MCF 10A (cell line): ENCODE data around the gene CHKB. TPM values are rescaled to one million over a fixed set of nuclear protein-coding genes. Genes with fewer than 3 reads are reported as not detected.

Experiments used
- BruUV-seq: library from RNA; stranded (reverse); fragments of 400-500 nt; replicated peaks from 2 replicates; lab custom pipeline; 2021; lab: Mats Ljungman, UMichigan
- CTCF ChIA-PET: fragments of 300-600 bp; sonication (Branson Sonifier 250); formaldehyde crosslinking; extraction: SDS; loops from one replicate; lab custom pipeline; 2021; ENCODE audit warnings: antibody characterized with exemption, inconsistent platforms; lab: Yijun Ruan, JAX
- POLR2A ChIA-PET: fragments of 300-600, 350-650 bp; sonication (Branson Sonifier 250); formaldehyde crosslinking; extraction: SDS; loops from one replicate; lab custom pipeline; 2020; ENCODE audit warnings: antibody characterized with exemption, inconsistent platforms; lab: Yijun Ruan, JAX
- DNase-seq: peaks from one replicate; pipeline ENCODE4 v3.0.0-alpha.2; 2018; ENCODE audit not compliant: unreplicated experiment
- H3K27ac Mint-ChIP-seq: one replicate; pipeline ENCODE4 v1.8.0; 2022; ENCODE audit warnings: mild to moderate bottlenecking, low read depth, mixed read lengths; ENCODE audit not compliant: unreplicated experiment
- H3K27me3 Mint-ChIP-seq: one replicate; pipeline ENCODE4 v1.8.0; 2022; ENCODE audit warnings: mixed read lengths; ENCODE audit not compliant: insufficient read depth, unreplicated experiment
- H3K36me3 Mint-ChIP-seq: one replicate; pipeline ENCODE4 v1.8.0; 2022; ENCODE audit warnings: mild to moderate bottlenecking, moderate library complexity, mixed read lengths; ENCODE audit not compliant: insufficient read depth, unreplicated experiment
- H3K4me1 Mint-ChIP-seq: one replicate; pipeline ENCODE4 v1.8.0; 2022; ENCODE audit warnings: mixed read lengths; ENCODE audit not compliant: insufficient read depth, unreplicated experiment
- H3K4me3 Mint-ChIP-seq: one replicate; pipeline ENCODE4 v1.8.0; 2022; ENCODE audit warnings: mild to moderate bottlenecking, moderate library complexity, mixed read lengths; ENCODE audit not compliant: unreplicated experiment
- H3K9me3 Mint-ChIP-seq: one replicate; pipeline ENCODE4 v1.8.0; 2022; ENCODE audit warnings: mixed read lengths; ENCODE audit not compliant: unreplicated experiment
- CTCF ChIP-seq: fragments of 200-600 bp; IDR thresholded peaks from one replicate; pipeline ENCODE4 v1.8.0; 2022; ENCODE audit warnings: antibody characterized with exemption, mild to moderate bottlenecking; ENCODE audit not compliant: unreplicated experiment
- intact Hi-C: fragments of 100-400 bp; cut with micrococcal nuclease; formaldehyde crosslinking; loops from 2 replicates; pipeline ENCODE4 v1.14.1; 2022
- total RNA-seq: library from RNA; stranded (reverse); gene quantifications from 2 replicates; pipeline ENCODE4 v1.2.3, GENCODE V29; 2022

The CHKB gene
- total RNA-seq, 1 experiment from 2014 or later: 60.6 TPM

- Mint-ChIP-seq H3K27me3 (no peaks in the 10 kb centered on the region), H3K4me3 (no peak overlapping the region), H3K36me3 (no peaks in the 10 kb centered on the region), H3K9me3 (no peaks in the 10 kb centered on the region), H3K27ac (no peak overlapping the region), H3K4me1 (peaks cover 7% of the 10 kb centered on the region)
- DNase-seq: no peak
- CTCF ChIA-PET: interaction anchor here (2.0 kb wide), 1 partner anchor 10 kb away, joined by 5 read pairs; no protein-coding TSS in a partner anchor
- POLR2A ChIA-PET: interaction anchor here (0.8 to 1.0 kb wide), 2 partner anchors 11 to 15 kb away, joined by 3 to 5 read pairs; no protein-coding TSS in a partner anchor
- no peak for TF ChIP-seq CTCF
- intact Hi-C loops: no loop called here
- no TSS peak for BruUV-seq
Measured at GRCh38 chr22:50548921-50549790, 33.5 kb downstream of the CHKB start.

- peaks cover 7% of the 10 kb centered on the region for H3K4me1 Mint-ChIP-seq
- H3K27ac Mint-ChIP-seq: no peak overlapping the region
- DNase-seq: no peak
- ChIA-PET POLR2A (interaction anchor here (0.6 to 0.7 kb wide), 2 partner anchors 17 to 32 kb away, joined by 3 read pairs; no protein-coding TSS in a partner anchor), CTCF (no interaction called here)
- H3K36me3 Mint-ChIP-seq: no peaks in the 10 kb centered on the region
- intact Hi-C loops: no loop called here
- H3K9me3 Mint-ChIP-seq: no peaks in the 10 kb centered on the region
- H3K27me3 Mint-ChIP-seq: no peaks in the 10 kb centered on the region
- BruUV-seq: no TSS peak
- no peak for TF ChIP-seq CTCF
- no peak overlapping the region for H3K4me3 Mint-ChIP-seq
Measured at GRCh38 chr22:50548040-50548920, 34.4 kb downstream of the CHKB start.

- Mint-ChIP-seq H3K4me1 (peaks cover 11% of the 10 kb centered on the region), H3K36me3 (no peaks in the 10 kb centered on the region), H3K27me3 (no peaks in the 10 kb centered on the region), H3K4me3 (no peak overlapping the region), H3K27ac (no peak overlapping the region), H3K9me3 (no peaks in the 10 kb centered on the region)
- intact Hi-C loops: no loop called here
- no peak for TF ChIP-seq CTCF
- no TSS peak for BruUV-seq
- DNase-seq: no peak
- ChIA-PET POLR2A (interaction anchor here (0.6 to 0.7 kb wide), 2 partner anchors 17 to 31 kb away, joined by 3 read pairs; no protein-coding TSS in a partner anchor), CTCF (interaction anchor here (1.2 kb wide), 1 partner anchor 143 kb away, joined by 3 read pairs; no protein-coding TSS in a partner anchor)
Measured at GRCh38 chr22:50547263-50547985, 35.2 kb downstream of the CHKB start.
